Neural crest cell (in vitro differentiated cells): Measurements from ENCODE around the gene ATG16L1. TPM values are rescaled to one million over a fixed set of nuclear protein-coding genes. Genes with fewer than 3 reads are reported as not detected.
"Not testable (repeated sequence)": the region's sequence is repeated elsewhere in the genome, so short reads cannot be mapped to it uniquely, and the experiment has no call there.

Experiments
- DNase-seq: peaks from one replicate; pipeline ENCODE4 v3.0.0; 2021; ENCODE audit warnings: low read depth, mixed read lengths, low spot score
- H3K27ac Mint-ChIP-seq: one replicate; pipeline ENCODE4 v1.8.0; 2021; ENCODE audit warnings: mild to moderate bottlenecking, mixed read lengths; ENCODE audit not compliant: unreplicated experiment
- H3K27me3 Mint-ChIP-seq: 2 replicates; pipeline ENCODE4 v1.8.0; 2021; ENCODE audit warnings: low read depth, mild to moderate bottlenecking, mixed read lengths
- H3K36me3 Mint-ChIP-seq: 2 replicates; pipeline ENCODE4 v1.8.0; 2021; ENCODE audit warnings: low read depth, mild to moderate bottlenecking, mixed read lengths
- H3K4me1 Mint-ChIP-seq: 2 replicates; pipeline ENCODE4 v1.8.0; 2021; ENCODE audit warnings: mixed read lengths
- H3K4me3 Mint-ChIP-seq: one replicate; pipeline ENCODE4 v1.8.0; 2021; ENCODE audit warnings: mild to moderate bottlenecking, mixed read lengths
- H3K9me3 Mint-ChIP-seq: 2 replicates; pipeline ENCODE4 v1.8.0; 2021; ENCODE audit warnings: mixed read lengths
- total RNA-seq: library from RNA; stranded (reverse); gene quantifications from 2 replicates; pipeline ENCODE4 v1.2.1, GENCODE V29; 2021
- TF ChIP-seq, protein P1 (sequence below): fragments of 200-600 bp; sonication (generic); conservative IDR thresholded peaks from 2 replicates; pipeline ENCODE4 v1.5.0; 2021; ENCODE audit warnings: antibody characterized with exemption, mild to moderate bottlenecking

The ATG16L1 gene
- total RNA-seq, 1 donor from 2014 or later: 28.2 TPM

DNA sequence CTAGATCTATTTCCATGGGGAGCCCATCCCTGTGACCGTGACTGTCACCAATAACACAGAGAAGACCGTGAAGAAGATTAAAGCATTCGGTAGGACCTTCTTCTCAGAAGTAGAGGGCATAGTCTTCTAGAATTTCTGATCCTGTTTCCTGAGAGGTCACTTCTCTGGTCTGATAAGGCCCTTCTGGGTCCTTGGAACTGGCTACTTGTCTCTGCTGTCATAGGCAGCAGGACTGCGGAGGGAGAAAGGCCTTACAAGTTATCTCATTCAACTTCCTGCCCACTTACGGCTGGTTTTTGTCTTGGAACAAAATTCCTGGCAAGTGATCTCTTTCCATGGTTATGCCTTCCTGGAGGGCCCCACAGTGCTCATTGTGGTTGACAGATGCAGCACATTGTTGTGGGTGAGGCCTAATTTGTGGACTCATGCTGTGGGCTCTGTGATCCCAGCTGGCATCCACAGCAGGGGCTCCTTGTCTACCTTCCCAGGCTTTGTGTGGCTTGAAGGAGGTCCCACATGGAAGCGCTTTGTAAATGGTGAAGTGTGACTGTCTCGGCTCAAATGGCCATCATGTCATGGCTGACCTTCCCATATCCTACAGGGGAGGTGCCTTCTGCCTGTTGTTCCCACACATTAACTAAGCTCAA is 78.1 kb downstream of the ATG16L1 start:
- Mint-ChIP-seq H3K9me3 (no peaks in the 10 kb centered on the region), H3K27ac (no peak overlapping the region), H3K4me1 (peaks cover 11% of the 10 kb centered on the region), H3K36me3 (no peaks in the 10 kb centered on the region), H3K4me3 (no peak overlapping the region), H3K27me3 (peaks cover 73% of the 10 kb centered on the region)
- TF ChIP-seq, protein P1, sequence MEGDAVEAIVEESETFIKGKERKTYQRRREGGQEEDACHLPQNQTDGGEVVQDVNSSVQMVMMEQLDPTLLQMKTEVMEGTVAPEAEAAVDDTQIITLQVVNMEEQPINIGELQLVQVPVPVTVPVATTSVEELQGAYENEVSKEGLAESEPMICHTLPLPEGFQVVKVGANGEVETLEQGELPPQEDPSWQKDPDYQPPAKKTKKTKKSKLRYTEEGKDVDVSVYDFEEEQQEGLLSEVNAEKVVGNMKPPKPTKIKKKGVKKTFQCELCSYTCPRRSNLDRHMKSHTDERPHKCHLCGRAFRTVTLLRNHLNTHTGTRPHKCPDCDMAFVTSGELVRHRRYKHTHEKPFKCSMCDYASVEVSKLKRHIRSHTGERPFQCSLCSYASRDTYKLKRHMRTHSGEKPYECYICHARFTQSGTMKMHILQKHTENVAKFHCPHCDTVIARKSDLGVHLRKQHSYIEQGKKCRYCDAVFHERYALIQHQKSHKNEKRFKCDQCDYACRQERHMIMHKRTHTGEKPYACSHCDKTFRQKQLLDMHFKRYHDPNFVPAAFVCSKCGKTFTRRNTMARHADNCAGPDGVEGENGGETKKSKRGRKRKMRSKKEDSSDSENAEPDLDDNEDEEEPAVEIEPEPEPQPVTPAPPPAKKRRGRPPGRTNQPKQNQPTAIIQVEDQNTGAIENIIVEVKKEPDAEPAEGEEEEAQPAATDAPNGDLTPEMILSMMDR: no peak
- DNase-seq: no peak

DNA sequence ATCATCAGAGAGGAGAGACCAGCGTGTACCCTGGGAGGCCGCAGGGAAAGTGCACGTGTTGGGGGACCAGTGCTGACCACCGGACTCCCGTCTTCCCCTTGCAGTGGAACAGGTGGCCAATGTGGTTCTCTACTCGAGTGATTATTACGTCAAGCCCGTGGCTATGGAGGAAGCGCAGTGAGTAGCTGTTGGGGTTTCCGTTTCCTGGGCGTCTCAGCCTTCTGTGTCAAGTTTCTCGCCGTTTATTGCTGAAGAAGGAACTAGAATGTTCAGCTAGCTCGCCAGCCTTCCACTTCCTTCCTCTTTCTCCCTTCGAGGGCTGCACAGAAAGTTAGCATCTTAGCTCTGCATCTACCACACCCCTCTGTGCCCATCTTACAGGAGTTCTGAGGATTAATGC is 80.1 kb downstream of the ATG16L1 start:
- peaks cover 79% of the 10 kb centered on the region for H3K27me3 Mint-ChIP-seq
- H3K4me3 Mint-ChIP-seq: no peak overlapping the region
- H3K9me3 Mint-ChIP-seq: no peaks in the 10 kb centered on the region
- TF ChIP-seq, protein P1: no peak
- DNase-seq: no peak
- H3K27ac Mint-ChIP-seq: no peak overlapping the region
- H3K4me1 Mint-ChIP-seq: peaks cover 11% of the 10 kb centered on the region
- H3K36me3 Mint-ChIP-seq: no peaks in the 10 kb centered on the region

DNA sequence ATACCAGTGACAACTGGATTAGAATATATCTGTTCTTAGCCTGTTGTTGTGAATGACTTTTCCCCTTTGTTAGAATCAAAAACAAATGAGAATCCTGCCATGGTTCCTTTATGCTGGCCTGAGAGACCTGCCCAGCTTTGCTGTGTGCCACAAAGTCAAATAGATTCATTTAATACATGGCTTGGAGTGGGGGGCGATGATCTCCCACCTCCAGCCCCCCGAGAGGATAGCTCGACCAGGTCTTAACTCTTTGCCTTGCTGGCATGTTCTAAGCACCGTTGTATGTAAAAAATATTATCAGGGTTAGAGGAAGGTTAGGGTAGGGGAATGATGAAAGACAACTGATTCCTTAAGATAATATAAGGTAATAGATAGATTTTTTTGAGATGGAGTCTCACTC is 80.7 kb downstream of the ATG16L1 start:
- H3K9me3 Mint-ChIP-seq: no peaks in the 10 kb centered on the region
- H3K27ac Mint-ChIP-seq: no peak overlapping the region
- H3K27me3 Mint-ChIP-seq: peaks cover 74% of the 10 kb centered on the region
- TF ChIP-seq, protein P1: no peak
- H3K4me1 Mint-ChIP-seq: peaks cover 11% of the 10 kb centered on the region
- DNase-seq: no peak
- no peak overlapping the region for H3K4me3 Mint-ChIP-seq
- H3K36me3 Mint-ChIP-seq: no peaks in the 10 kb centered on the region

DNA sequence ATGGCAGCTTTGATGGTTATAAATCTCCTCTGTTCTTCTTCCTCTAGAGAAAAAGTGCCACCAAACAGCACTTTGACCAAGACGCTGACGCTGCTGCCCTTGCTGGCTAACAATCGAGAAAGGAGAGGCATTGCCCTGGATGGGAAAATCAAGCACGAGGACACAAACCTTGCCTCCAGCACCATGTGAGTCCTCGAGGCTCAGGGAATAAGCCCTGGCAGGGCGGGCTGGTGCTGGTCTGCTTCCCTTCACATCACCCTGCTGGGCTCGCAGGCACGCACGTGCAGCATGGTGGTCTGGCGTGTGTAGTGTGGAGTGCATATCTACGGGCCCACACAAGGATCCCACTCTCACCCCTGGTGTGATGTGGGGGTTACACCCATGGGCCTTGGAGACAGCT is 83.4 kb downstream of the ATG16L1 start:
- Mint-ChIP-seq H3K36me3 (no peaks in the 10 kb centered on the region), H3K4me3 (no peak overlapping the region), H3K9me3 (no peaks in the 10 kb centered on the region), H3K4me1 (peaks cover 1% of the 10 kb centered on the region), H3K27me3 (peaks cover 78% of the 10 kb centered on the region), H3K27ac (no peak overlapping the region)
- DNase-seq: no peak
- TF ChIP-seq, protein P1: no peak

DNA sequence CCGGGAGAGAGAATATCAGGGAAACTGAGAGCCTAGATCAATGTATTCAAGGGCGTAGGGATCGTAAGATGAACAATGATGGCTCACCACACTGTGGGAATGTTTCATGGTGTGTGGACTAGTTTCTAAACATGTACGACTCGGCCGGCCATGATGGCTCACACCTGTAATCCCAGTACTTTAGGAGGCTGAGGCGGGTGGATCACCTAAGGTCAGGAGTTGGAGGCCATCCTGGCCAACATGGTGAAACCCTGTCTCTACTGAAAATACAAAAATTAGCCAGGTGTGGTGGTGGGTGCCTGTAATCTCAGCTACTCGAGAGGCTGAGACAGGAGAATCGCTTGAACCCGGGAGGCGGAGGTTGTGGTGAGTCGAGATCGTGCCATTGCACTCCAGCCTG is 84.6 kb downstream of the ATG16L1 start:
- not testable (repeated sequence) for H3K4me3 Mint-ChIP-seq, DNase-seq, H3K36me3 Mint-ChIP-seq, H3K27ac Mint-ChIP-seq, H3K9me3 Mint-ChIP-seq, H3K4me1 Mint-ChIP-seq
- H3K27me3 Mint-ChIP-seq: peaks cover 72% of the 10 kb centered on the region

DNA sequence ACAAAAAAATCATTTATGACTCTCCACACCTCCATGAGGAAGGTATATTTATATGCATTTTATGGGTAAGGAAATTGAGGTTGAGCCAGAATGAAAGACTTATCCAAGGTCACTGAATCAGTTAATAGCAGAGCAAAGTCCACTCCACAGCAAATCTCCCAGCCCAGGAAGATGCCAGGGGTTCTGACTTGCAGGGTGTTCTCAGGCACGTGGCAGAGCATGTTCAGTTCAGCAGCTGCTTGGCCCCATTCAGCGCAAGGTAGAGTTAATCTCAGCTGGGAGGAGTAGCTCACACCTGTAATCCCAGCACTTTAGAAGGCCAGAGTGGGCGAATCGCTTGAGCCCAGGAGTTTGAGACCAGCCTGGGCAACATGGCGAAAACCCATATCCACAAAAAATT is 85.1 kb downstream of the ATG16L1 start:
- DNase-seq: no peak
- TF ChIP-seq, protein P1: no peak
- Mint-ChIP-seq H3K27me3 (peaks cover 71% of the 10 kb centered on the region), H3K36me3 (no peaks in the 10 kb centered on the region), H3K4me1 (no peaks in the 10 kb centered on the region), H3K9me3 (peaks cover 3% of the 10 kb centered on the region), H3K27ac (no peak overlapping the region), H3K4me3 (no peak overlapping the region)
